HG03139 (cell line): ENCODE measurements around the gene VPS18.

Experiments used
- ATAC-seq: cut with Tn5 transposase; IDR thresholded peaks from one replicate; pipeline ENCODE4 v1.9.1; 2021; ENCODE audit not compliant: unreplicated experiment

VPS18 gene

DNA sequence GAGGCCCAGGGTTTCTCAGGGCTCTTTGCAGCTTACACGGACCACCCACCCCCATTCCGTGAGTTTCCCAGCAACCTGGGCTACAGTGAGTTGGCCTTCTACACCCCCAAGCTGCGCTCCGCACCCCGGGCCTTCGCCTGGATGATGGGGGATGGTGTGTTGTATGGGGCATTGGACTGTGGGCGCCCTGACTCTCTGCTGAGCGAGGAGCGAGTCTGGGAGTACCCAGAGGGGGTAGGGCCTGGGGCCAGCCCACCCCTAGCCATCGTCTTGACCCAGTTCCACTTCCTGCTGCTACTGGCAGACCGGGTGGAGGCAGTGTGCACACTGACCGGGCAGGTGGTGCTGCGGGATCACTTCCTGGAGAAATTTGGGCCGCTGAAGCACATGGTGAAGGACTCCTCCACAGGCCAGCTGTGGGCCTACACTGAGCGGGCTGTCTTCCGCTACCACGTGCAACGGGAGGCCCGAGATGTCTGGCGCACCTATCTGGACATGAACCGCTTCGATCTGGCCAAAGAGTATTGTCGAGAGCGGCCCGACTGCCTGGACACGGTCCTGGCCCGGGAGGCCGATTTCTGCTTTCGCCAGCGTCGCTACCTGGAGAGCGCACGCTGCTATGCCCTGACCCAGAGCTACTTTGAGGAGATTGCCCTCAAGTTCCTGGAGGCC lies 5.4 kb downstream of the VPS18 start:
- no peak for ATAC-seq

DNA sequence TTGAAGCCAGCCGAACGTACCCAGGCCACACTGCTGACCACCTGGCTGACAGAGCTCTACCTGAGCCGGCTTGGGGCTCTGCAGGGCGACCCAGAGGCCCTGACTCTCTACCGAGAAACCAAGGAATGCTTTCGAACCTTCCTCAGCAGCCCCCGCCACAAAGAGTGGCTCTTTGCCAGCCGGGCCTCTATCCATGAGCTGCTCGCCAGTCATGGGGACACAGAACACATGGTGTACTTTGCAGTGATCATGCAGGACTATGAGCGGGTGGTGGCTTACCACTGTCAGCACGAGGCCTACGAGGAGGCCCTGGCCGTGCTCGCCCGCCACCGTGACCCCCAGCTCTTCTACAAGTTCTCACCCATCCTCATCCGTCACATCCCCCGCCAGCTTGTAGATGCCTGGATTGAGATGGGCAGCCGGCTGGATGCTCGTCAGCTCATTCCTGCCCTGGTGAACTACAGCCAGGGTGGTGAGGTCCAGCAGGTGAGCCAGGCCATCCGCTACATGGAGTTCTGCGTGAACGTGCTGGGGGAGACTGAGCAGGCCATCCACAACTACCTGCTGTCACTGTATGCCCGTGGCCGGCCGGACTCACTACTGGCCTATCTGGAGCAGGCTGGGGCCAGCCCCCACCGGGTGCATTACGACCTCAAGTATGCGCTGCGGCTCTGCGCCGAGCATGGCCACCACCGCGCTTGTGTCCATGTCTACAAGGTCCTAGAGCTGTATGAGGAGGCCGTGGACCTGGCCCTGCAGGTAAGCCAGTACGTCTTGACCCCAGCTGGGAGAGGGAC lies 6.2 kb downstream of the VPS18 start:
- ATAC-seq, result no peak

- no peak for ATAC-seq
Observed at GRCh38 chr15:40901053-40901443, 6.8 kb downstream of the VPS18 start.

DNA sequence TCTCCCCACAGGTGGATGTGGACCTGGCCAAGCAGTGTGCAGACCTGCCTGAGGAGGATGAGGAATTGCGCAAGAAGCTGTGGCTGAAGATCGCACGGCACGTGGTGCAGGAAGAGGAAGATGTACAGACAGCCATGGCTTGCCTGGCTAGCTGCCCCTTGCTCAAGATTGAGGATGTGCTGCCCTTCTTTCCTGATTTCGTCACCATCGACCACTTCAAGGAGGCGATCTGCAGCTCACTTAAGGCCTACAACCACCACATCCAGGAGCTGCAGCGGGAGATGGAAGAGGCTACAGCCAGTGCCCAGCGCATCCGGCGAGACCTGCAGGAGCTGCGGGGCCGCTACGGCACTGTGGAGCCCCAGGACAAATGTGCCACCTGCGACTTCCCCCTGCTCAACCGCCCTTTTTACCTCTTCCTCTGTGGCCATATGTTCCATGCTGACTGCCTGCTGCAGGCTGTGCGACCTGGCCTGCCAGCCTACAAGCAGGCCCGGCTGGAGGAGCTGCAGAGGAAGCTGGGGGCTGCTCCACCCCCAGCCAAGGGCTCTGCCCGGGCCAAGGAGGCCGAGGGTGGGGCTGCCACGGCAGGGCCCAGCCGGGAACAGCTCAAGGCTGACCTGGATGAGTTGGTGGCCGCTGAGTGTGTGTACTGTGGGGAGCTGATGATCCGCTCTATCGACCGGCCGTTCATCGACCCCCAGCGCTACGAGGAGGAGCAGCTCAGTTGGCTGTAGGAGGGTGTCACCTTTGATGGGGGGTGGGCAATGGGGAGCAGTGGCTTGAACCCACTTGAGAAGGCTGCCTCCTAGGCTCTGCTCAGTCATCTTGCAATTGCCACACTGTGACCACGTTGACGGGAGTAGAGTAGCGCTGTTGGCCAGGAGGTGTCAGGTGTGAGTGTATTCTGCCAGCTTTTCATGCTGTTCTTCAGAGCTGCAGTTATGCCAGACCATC lies 8.6 kb downstream of the VPS18 start:
- ATAC-seq, result no peak

DNA sequence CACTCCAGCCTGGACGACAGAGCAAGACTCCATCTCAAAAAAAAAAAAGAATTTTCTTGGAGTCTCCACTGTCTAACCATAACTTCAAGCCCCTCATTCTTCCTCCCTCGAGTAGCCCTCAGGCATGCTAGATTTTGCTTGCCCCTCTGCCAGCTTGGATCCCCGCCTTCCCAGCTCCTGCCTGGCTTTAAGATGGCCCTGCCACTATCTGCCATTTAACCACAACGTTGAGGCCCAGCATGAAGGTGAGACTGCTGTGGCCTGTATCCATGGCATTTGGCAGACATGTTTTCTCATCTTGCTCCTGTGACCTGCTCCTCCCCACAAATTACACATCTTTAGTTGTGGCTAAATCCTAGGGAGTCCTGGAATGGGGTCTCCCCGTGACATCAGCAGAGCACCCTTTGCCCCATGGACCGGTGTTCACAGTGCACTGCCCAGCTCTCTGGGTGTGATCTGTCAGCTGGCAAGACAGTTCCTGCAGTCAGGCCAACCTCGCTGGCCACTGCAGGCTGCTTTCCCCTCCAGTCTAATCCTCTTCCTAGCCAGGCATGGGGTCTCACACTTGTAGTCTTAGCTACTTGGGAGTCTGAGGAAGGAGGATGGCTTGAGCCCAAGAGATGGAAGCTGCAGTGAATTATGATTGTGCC lies 10.4 kb downstream of the VPS18 start:
- no peak for ATAC-seq

- peak; percentile 59 for ATAC-seq
Observed at GRCh38 chr15:40906091-40906990, 12.1 kb downstream of the VPS18 start.

DNA sequence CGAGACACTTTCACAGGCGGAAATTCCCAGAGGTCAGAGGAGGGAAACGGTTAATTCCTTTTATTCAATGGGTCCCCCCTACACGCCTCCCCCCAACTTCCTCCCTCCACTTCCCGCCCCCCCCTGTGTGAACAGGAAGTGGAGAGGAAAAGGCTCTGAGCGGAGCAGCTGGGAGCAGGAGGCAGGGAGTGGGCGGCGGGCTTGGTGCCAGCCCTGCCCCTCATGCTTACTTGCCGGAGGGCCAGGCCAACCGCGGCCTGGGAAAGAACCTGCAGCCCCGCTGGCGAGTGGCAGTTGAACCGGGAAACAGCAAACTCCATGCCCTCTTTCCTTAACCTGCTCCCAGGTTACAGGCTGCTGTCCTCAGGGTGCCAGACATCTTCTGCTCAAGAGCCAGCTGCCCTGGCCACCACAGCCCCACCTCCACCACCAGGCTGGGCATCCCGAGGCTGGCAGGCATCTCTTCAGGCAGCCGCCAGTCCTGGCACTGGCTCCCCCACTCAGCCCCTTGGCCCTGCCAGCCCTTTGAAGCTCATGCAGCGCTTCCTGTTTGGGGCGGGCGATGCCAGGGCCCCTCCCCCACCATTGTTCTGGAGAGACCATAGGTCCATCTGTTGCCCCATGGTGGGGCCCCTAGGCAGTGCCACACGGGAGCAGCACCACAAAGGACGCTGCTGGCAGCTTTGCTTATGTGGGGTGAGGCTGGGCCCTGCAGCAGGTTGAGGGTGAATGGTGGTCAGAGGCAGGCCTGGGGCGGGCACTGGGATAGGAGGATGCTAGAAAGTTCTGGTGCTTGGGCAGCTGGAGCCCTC lies 12.9 kb downstream of the VPS18 start:
- ATAC-seq, result no peak

GRCh38 chr15:40908095-40908494 lies 13.8 kb downstream of the VPS18 start:
- ATAC-seq, result no peak

- no peak for ATAC-seq
Observed at GRCh38 chr15:40909662-40910630, 15.7 kb downstream of the VPS18 start.

DNA sequence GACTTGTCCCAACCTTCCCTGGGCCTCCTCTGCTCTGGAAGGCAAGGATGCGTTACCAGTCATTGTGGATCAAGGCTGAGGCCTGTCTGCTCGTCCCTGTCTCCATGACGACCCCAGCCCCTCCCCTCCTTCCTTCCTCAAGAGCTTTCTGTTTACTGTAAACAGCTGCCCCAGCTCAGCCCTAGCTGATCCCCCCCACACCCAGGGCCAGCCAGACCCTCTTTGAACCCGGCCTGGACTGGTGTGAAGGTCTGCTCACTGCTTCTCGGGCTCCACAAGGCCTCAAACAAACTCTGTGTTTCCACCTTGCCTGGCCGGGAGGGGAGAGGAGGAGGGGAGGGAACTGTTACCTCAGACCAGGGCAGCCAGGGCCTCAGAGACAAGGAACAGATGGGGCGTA lies 16.9 kb downstream of the VPS18 start:
- ATAC-seq, result no peak

GRCh38 chr15:40911693-40912092 lies 17.4 kb downstream of the VPS18 start:
- no peak for ATAC-seq

DNA sequence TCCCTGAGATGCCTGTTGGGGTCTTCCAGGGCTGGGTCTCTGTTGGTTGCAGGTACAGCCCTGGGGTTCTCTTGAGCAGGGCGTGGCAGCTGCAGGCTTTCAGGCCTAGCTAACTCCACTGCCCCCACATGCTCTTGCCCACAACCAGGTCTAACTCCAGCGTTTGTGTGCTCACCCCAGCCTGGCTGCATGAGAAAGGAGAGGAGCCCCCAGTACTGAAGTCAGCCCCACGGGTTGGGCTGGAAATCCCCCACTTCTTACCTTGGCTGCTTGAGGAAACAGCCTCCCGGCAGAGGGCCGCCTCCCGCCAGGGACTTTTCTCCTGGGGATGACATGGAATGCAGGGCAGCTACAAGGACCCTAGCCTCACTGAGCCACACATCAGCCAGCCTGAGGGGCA lies 18.2 kb downstream of the VPS18 start:
- no peak for ATAC-seq

DNA sequence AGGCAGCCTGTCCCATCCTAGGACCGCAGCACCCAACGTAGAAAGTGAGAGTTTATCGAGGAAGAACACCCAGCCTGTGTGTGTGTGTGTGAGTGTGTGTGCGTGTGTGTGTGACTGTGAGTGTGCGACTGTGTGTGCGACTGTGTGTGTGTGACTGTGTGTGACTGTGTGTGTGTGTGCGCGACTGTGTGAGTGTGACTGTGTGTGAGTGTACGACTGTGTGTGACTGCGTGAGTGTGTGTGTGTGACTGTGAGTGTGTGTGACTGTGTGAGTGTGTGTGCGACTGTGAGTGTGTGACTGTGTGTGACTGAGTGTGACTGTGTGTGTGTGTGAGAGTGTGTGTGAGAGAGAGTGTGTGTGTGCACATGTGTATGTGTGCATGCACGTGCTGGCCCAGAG lies 19.8 kb downstream of the VPS18 start:
- ATAC-seq, result no peak

- no peak for ATAC-seq
Observed at GRCh38 chr15:40914486-40914885, 20.2 kb downstream of the VPS18 start.

DNA sequence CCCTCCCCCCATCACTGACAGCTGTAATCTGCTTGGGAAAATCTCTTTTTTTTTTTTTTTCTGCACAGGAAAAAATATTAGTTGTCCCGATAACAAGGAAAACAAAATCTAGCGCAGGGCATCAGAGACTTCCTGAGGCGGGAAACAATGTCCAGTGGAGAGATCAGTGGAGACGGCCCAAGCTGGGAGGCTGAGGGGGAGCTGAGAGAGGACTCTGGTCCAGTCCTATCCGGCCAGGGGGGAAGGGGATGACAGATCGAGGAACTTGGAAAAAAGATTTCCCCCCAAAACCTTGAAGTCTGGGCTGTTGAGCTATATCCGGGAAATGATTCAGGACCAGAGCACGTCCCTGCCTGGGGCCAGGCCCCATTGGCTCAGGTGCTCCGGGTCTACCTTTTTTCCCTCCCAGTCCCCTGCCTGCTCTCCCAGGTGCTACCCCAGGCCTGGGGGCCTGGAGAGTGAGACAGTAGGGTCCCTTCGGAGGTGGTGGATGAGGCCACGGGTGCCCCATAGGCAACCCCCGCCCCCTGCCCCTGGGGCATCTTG lies 20.9 kb downstream of the VPS18 start:
- ATAC-seq, result no peak

DNA sequence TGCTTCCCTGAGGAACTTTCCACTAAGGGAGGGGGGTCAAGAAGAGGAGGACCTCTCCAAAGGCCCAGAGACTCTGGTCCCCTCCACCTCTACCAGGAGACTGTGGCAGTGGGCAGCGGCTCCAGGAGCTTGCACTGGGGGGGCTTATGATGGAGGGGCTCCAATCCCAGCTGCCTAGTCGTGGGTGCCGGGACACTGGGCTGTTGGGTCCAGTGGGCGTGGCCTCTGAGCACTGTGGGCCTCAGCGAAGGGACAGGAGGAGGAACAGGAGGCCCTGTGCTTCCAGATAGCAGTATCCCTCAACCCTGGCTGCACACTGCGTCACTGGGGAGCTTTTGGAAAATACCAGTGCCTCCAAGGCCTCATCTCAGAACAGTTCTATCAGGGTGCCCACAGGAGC lies 21.4 kb downstream of the VPS18 start:
- ATAC-seq, result no peak

GRCh38 chr15:40917585-40917984 lies 23.3 kb downstream of the VPS18 start:
- ATAC-seq, result no peak
